Psoas muscle (tissue), 8 donors: ENCODE measurements around the gene C10orf95. TPM values are rescaled to one million over a fixed set of nuclear protein-coding genes. Genes with fewer than 3 reads are reported as not detected.

Experiments
- ATAC-seq, 4 donors: fragments of 200-7000 bp; cut with Tn5 transposase; one replicate each; pipeline ENCODE4 v1.9.1; 2020; ENCODE audit warnings: moderate library complexity in 3 of 4, mild to moderate bottlenecking in 2 of 4
- DNase-seq, 2 donors: peaks; one replicate each; pipeline ENCODE4 v3.0.0-alpha.2; 2020
- H3K27ac ChIP-seq: fragments of 200-600 bp; one replicate; pipeline ENCODE4 v1.8.0; 2022
- H3K27me3 ChIP-seq, 3 donors: fragments of 200-600 bp in 1 of 3; one replicate each; pipeline versions ENCODE4 v1.6.1 to v1.8.0; 2013 to 2022; ENCODE audit warnings: low read length in 2 of 3, mild to moderate bottlenecking in 2 of 3, moderate library complexity in 1 of 3; ENCODE audit not compliant: insufficient read depth in 3 of 3
- H3K36me3 ChIP-seq, 2 donors: fragments of 200-600 bp in 1 of 2; one replicate each; pipeline versions ENCODE4 v1.6.1 to v1.8.0; 2013 to 2022; ENCODE audit warnings: low read depth in 1 of 2, mild to moderate bottlenecking in 1 of 2, moderate library complexity in 1 of 2; ENCODE audit not compliant: insufficient read depth in 1 of 2
- H3K4me1 ChIP-seq: fragments of 200-600 bp; one replicate; pipeline ENCODE4 v1.8.0; 2022
- H3K4me3 ChIP-seq: fragments of 200-600 bp; one replicate; pipeline ENCODE4 v1.8.0; 2022; ENCODE audit warnings: mild to moderate bottlenecking
- H3K9me3 ChIP-seq: fragments of 200-600 bp; one replicate; pipeline ENCODE4 v1.8.0; 2022
- CTCF ChIP-seq: fragments of 200-600 bp; IDR thresholded peaks from one replicate; pipeline ENCODE4 v1.8.0; 2022; ENCODE audit warnings: antibody characterized with exemption
- WGBS, 3 donors: extraction: QIAGEN DNeasy Blood & Tissue Kit; methylation state at CpG; one replicate each; pipeline versions ENCODE4 v1.1.6 to v1.1.7; 2013; 5-methylcytosine and 5-hydroxymethylcytosine counted together
- intact Hi-C, 2 donors: fragments of 100-400 bp; cut with DNase I; formaldehyde crosslinking; loops; one replicate each; pipeline versions ENCODE4 v1.11.0 to v1.14.2; 2022
- polyA plus RNA-seq, 3 donors: library from polyadenylated mRNA; stranded (reverse); fragments of 200-250 nt; gene quantifications; one replicate each; pipeline ENCODE4 v1.2.3, GENCODE V29; 2013
- total RNA-seq, 4 donors: library from RNA; stranded (reverse); fragmentation: NEBNext Ultra II Directional in 2 of 4; extraction: Animal tissue kit (Norgen Biotek cat#: 25700) in 2 of 4; gene quantifications; one replicate each; pipeline versions ENCODE4 v1.2.1 to v1.2.4, GENCODE V29; 2021 to 2023
- donor health status: healthy with polysubstance abuse.
- donor health status: DM: no; HTN: no; CAD: no; lungs with moderate emphysema.
- donor health status: Bipolar disorder and iron deficiency.
- donor health status: healthy.
- donor health status: DM: yes; HTN: yes; CAD: no.
- donor health status: DM: no; HTN: no; CAD: no.
- donor health status: DM: no; HTN: no; CAD: no.
- donor health status: DM: yes; HTN: yes; CAD: no.

The C10orf95 gene
- total and polyA plus RNA-seq, 7 donors, result 0.01 TPM; not detected in 6

GRCh38 chr10:102461187-102462054 is 10.1 kb upstream of the C10orf95 start:
- 6 to 7% (median 6%) methylated on average over 41 to 54 of the region's 54 CpGs for WGBS, 3 donors
- DNase-seq (peak; percentile 91 to 97), ATAC-seq (peak; percentile 98 to 99 (median 98))
- TF ChIP-seq CTCF, result no peak
- Histone ChIP-seq H3K4me1 (peaks cover 16% of the 10 kb centered on the region), H3K27ac (peak overlapping the region; percentile 1), H3K9me3 (no peaks in the 10 kb centered on the region), H3K27me3 (no peaks in the 10 kb centered on the region), H3K4me3 (peak overlapping the region; percentile 67), H3K36me3 (no peaks in the 10 kb centered on the region)
- intact Hi-C loops, result no loop called here

GRCh38 chr10:102460836-102461186 is 9.5 kb upstream of the C10orf95 start:
- Histone ChIP-seq H3K4me3 (peak overlapping the region; percentile 67), H3K9me3 (no peaks in the 10 kb centered on the region), H3K27me3 (no peaks in the 10 kb centered on the region), H3K27ac (peak overlapping the region; percentile 1), H3K4me1 (peaks cover 16% of the 10 kb centered on the region), H3K36me3 (no peaks in the 10 kb centered on the region)
- DNase-seq (no peak), ATAC-seq (peak; percentile 1 to 39 (median 13))
- intact Hi-C loops, result no loop called here
- TF ChIP-seq CTCF, result no peak
- 19 to 27% (median 23%) methylated on average over 8 of the region's 8 CpGs for WGBS, 3 donors

- intact Hi-C loops, result no loop called here
- Histone ChIP-seq H3K4me3 (no peak overlapping the region), H3K36me3 (no peaks in the 10 kb centered on the region), H3K27me3 (no peaks in the 10 kb centered on the region), H3K9me3 (no peaks in the 10 kb centered on the region), H3K4me1 (peaks cover 20% of the 10 kb centered on the region), H3K27ac (no peak overlapping the region)
- 77% methylated on average over 4 of the region's 4 CpGs for WGBS, 3 donors
- no peak for TF ChIP-seq CTCF
- DNase-seq (no peak), ATAC-seq (no peak)
These were observed 7.3 kb upstream of the C10orf95 start for GRCh38 chr10:102458656-102459055.

- ATAC-seq (no peak), DNase-seq (no peak)
- peaks cover 27% of the 10 kb centered on the region for H3K4me1 ChIP-seq
- H3K4me3 ChIP-seq, result no peak overlapping the region
- H3K9me3 ChIP-seq, result no peaks in the 10 kb centered on the region
- H3K27ac ChIP-seq, result no peak overlapping the region
- intact Hi-C loops, result no loop called here
- no peak for TF ChIP-seq CTCF
- 81 to 83% (median 82%) methylated on average over 9 of the region's 9 CpGs for WGBS, 3 donors
- H3K27me3 ChIP-seq, result no peaks in the 10 kb centered on the region
- no peaks in the 10 kb centered on the region for H3K36me3 ChIP-seq
These were observed 6.3 kb upstream of the C10orf95 start for GRCh38 chr10:102457591-102458150.
